ENCODE data around the gene ACTL8.

- TF ChIP-seq CTCF (IDR thresholded peaks at IDR 0.05) (no peak), POLR2AphosphoS5 (IDR thresholded peaks at IDR 0.05; ENCODE audit: low read depth, low read length) (no peak), REST (IDR thresholded peaks at IDR 0.05; ENCODE audit: insufficient read depth in 1 of 2, low read depth in 2 of 2, low read length in 1 of 2) (no peak), SIN3A (IDR thresholded peaks at IDR 0.05; ENCODE audit: borderline replicate concordance, insufficient read depth, low read depth, low read length) (no peak), TCF7L2 (IDR thresholded peaks at IDR 0.05; ENCODE audit: low read depth, low read length) (no peak)
Measured at GRCh38 chr1:17828991-17829390, 73.9 kb downstream of the ACTL8 start.

Measured in Panc1 (cell line).